Stomach (tissue), 4 donors: ENCODE data around the gene MGAT4A.

Source experiments
- CTCF ChIP-seq, 7 experiments: fragments of 450-650 bp in 4 of 7; fragments of 200-600 bp in 3 of 7; sonication (generic) in 3 of 7; IDR thresholded peaks; one replicate each; pipeline ENCODE4 v1.5.1; 2016 to 2019; ENCODE audit warnings: antibody characterized with exemption in 7 of 7, control low read depth in 2 of 7, mild to moderate bottlenecking in 1 of 7
- EP300 ChIP-seq: sonication (generic); formaldehyde crosslinking; IDR thresholded peaks from one replicate; pipeline ENCODE4 v1.6.1; 2017; ENCODE audit warnings: antibody characterized with exemption

GRCh38 chr2:98703738-98704137 is 27.2 kb downstream of the MGAT4A start:
- no peak for TF ChIP-seq EP300
- no peak for TF ChIP-seq CTCF (IDR thresholded peaks at IDR 0.05)
